Cardiac fibroblast (primary cell): ENCODE measurements around the gene IQCE.

ENCODE experiments used
- DNase-seq, 2 donors: peaks; one replicate each; pipeline versions ENCODE4 v3.0.0 to v3.0.0-alpha.2; 2010; ENCODE audit warnings: low read depth in 2 of 2
- H3K4me3 ChIP-seq, 2 donors: replicated peaks in 1 of 2; 1 replicate in 1 of 2; 2 replicates in 1 of 2; pipeline ENCODE4 v1.5.1; 2011; ENCODE audit warnings: low read depth in 2 of 2, low read length in 2 of 2, mild to moderate bottlenecking in 2 of 2, moderate library complexity in 1 of 2
- TF ChIP-seq, protein P1 (sequence below): IDR thresholded peaks from one replicate; pipeline ENCODE4 v1.5.1; 2011; ENCODE audit warnings: low read depth, mild to moderate bottlenecking, low read length, inconsistent platforms

IQCE gene

DNA sequence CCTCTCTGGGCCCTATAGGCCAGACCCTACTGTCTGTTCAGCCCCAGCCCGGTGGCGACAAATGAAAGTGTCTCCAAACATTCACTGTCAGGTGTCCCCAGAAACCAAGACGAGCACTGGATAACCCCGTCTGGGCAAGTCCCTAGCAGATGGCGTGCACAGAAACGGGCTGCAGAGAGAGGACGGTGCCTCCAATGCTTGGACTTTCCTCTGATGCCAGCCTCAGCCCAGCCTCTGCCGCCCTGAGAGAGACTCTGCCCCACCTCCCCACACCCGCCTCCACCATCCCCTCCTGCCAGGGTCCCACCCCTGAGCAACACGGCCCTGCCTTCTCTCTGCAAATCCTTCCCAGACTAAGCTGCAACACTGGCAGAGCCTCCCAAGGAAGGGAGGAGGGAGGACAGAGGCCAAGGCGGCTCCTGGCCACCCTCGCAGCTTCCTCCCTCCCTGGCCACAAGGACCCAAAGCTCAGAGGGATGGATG is 46.6 kb upstream of the IQCE start:
- TF ChIP-seq, protein P1, sequence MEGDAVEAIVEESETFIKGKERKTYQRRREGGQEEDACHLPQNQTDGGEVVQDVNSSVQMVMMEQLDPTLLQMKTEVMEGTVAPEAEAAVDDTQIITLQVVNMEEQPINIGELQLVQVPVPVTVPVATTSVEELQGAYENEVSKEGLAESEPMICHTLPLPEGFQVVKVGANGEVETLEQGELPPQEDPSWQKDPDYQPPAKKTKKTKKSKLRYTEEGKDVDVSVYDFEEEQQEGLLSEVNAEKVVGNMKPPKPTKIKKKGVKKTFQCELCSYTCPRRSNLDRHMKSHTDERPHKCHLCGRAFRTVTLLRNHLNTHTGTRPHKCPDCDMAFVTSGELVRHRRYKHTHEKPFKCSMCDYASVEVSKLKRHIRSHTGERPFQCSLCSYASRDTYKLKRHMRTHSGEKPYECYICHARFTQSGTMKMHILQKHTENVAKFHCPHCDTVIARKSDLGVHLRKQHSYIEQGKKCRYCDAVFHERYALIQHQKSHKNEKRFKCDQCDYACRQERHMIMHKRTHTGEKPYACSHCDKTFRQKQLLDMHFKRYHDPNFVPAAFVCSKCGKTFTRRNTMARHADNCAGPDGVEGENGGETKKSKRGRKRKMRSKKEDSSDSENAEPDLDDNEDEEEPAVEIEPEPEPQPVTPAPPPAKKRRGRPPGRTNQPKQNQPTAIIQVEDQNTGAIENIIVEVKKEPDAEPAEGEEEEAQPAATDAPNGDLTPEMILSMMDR, result no peak
- no peak overlapping the region for H3K4me3 ChIP-seq
- no peak for DNase-seq

DNA sequence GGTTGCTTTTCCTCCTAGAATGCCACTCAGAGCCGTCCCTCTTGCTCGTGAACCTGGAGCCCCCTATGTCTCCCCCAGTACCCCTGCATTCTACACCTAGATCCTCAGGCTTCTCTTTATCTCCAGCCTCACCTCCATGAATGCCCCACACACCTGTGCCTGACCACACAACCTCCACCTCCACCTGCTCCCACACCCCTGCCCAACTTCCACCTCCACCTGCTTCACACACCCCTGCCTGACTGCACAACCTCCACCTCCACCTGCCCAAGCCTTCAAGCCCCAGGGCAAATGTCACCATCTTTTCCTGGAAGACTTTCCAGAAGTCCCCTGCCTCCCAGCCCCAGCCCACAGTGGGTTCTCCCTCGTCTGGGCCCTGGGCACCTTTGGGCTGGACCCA is 46.1 kb upstream of the IQCE start:
- TF ChIP-seq, protein P1, result no peak
- no peak overlapping the region for H3K4me3 ChIP-seq
- DNase-seq, result no peak

DNA sequence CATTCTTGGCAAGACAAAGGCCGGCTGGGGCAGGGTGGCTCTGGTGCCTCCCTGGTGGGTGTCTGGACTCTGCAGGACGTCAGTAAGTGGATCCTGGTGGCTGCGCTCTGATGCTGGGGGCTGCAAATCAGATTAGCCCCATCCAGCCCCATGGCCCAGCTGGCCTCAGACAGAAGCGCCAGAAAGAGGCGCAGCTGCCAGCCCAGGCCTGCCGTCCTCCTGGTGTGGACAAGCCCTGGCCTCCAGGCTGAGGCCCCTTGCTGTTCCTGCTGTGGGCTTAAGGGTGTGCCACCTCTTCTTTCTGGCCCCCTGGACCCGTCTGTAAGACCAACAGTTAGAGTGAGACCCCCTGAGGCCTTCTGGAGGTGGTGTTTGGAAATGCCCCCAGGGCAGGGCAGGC is 45.1 kb upstream of the IQCE start:
- no peak overlapping the region for H3K4me3 ChIP-seq
- TF ChIP-seq, protein P1, result no peak
- no peak for DNase-seq

GRCh38 chr7:2514473-2515423 is 44.0 kb upstream of the IQCE start:
- no peak for DNase-seq
- H3K4me3 ChIP-seq, result no peak overlapping the region
- TF ChIP-seq, protein P1, result no peak

DNA sequence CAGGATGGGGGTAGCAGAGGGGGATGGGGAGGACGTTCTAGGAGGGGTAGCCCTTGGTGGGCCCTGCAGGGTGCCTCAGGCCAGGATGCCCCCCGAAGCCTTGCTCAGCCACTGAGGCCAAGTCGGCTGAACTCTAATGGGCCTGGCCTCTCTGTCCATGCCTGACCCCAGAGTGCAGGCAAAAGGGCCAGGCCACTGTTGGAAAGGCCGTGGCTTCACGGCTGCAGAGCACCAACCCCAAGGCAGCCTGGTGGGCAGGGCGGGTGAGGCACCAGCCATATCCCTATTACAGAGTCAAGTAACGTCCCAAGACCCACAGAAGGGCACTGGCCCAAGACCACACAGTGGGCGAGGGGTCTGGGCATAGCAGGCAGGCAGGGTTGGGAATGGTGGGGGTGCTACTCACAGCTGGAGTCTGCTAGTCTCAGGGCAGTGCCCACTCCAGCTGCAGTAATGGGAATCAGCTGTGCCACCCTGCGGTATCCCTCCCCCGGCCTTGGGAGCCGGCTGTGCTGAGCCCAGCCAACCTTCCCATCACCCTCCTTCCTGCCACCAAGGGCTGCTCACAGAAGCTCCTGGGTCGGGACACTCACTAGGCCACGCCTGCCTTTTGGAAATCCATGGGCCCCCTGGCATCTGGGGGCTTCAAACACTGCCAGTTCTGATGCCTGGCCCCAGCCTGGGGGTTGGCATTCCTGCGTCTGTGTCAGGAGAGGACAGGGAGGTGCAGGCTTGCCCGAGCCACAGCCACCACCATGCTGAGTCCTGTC is 43.2 kb upstream of the IQCE start:
- no peak overlapping the region for H3K4me3 ChIP-seq
- no peak for DNase-seq
- TF ChIP-seq, protein P1, result no peak

- TF ChIP-seq, protein P1, result no peak
- peak in 1 of 2 donors; percentile 34 for DNase-seq
- H3K4me3 ChIP-seq, result no peak overlapping the region
Observed at GRCh38 chr7:2516194-2516555, 42.6 kb upstream of the IQCE start.
